OCI-LY3 (cell line): ENCODE data around the gene SCUBE1.

Experiments used
- CTCF ChIP-seq: fragments of 200-600, 300-600 bp; sonication (generic); IDR thresholded peaks from 2 replicates; pipeline ENCODE4 v1.5.1; 2014; ENCODE audit warnings: antibody characterized with exemption, low read length, low read depth
- EZH2phosphoT487 ChIP-seq: fragments of 200-600 bp; shearing (Covaris generic); IDR thresholded peaks from 2 replicates; pipeline ENCODE4 v1.6.1; 2018; ENCODE audit warnings: antibody characterized with exemption, mixed run types, low read depth

- TF ChIP-seq EZH2phosphoT487 (no peak), CTCF (no peak)
These were observed 130.1 kb downstream of the SCUBE1 start for GRCh38 chr22:43213051-43213450.
